HEK293 (cell line): ENCODE measurements around the gene ZIC5.
A peak's percentile ranks its signal among the peaks of the same experiment; 100 is the strongest.

Source experiments
- CTCF ChIA-PET: fragments of 350-600 bp; formaldehyde crosslinking; extraction: SDS; loops from one replicate; lab custom pipeline; 2021; ENCODE audit warnings: antibody characterized with exemption; lab: Yijun Ruan, JAX
- POLR2A ChIA-PET: fragments of 300-600 bp; formaldehyde crosslinking; extraction: SDS; loops from one replicate; lab custom pipeline; 2020; ENCODE audit warnings: antibody characterized with exemption, inconsistent platforms; lab: Yijun Ruan, JAX
- H3K27ac ChIP-seq: fragments of 200-500 bp; sonication (Bioruptor generic); 2 replicates; pipeline ENCODE4 v1.5.1; 2014; ENCODE audit warnings: low read depth, low read length, control low read depth, inconsistent platforms; ENCODE audit errors: extremely low read depth
- H3K36me3 ChIP-seq, 2 experiments: fragments of 200-500 bp in 1 of 2; sonication (Bioruptor generic) in 1 of 2; 1 replicate in 1 of 2; 2 replicates in 1 of 2; pipeline ENCODE4 v1.5.1; 2014 to 2017; ENCODE audit warnings: inconsistent platforms in 2 of 2, low read length in 2 of 2; ENCODE audit not compliant: control insufficient read depth in 2 of 2, insufficient read depth in 1 of 2
- H3K4me1 ChIP-seq: fragments of 200-500 bp; sonication (Bioruptor generic); 2 replicates; pipeline ENCODE4 v1.5.1; 2014; ENCODE audit warnings: mild to moderate bottlenecking, low read length, inconsistent platforms; ENCODE audit not compliant: control insufficient read depth, insufficient read depth
- H3K4me3 ChIP-seq: 2 replicates; pipeline ENCODE4 v1.5.1; 2011; ENCODE audit warnings: low read depth, mild to moderate bottlenecking, control low read depth, low read length, moderate library complexity
- H3K9me3 ChIP-seq: fragments of 200-500 bp; sonication (Bioruptor generic); 2 replicates; pipeline ENCODE4 v1.5.1; 2014; ENCODE audit warnings: low read depth, low read length, inconsistent platforms; ENCODE audit not compliant: control insufficient read depth, insufficient read depth
- GFI1B ChIP-seq: fragments of 450-650 bp; formaldehyde crosslinking; IDR thresholded peaks from 2 replicates; pipeline ENCODE4 v1.5.1; 2016; ENCODE audit warnings: missing biosample characterization, missing genetic modification characterization
- GLIS2 ChIP-seq: fragments of 450-650 bp; formaldehyde crosslinking; IDR thresholded peaks from 2 replicates; pipeline ENCODE4 v1.5.1; 2016; ENCODE audit warnings: missing biosample characterization, missing genetic modification characterization
- KLF9 ChIP-seq: fragments of 450-650 bp; formaldehyde crosslinking; IDR thresholded peaks from 2 replicates; pipeline ENCODE4 v1.5.1; 2016; ENCODE audit warnings: missing biosample characterization, missing genetic modification characterization, low read depth
- SP7 ChIP-seq: fragments of 450-650 bp; formaldehyde crosslinking; IDR thresholded peaks from 2 replicates; pipeline ENCODE4 v1.5.1; 2016; ENCODE audit warnings: missing biosample characterization, missing genetic modification characterization
- ZFHX2 ChIP-seq: fragments of 450-650 bp; formaldehyde crosslinking; conservative IDR thresholded peaks from 2 replicates; pipeline ENCODE4 v1.5.1; 2016; ENCODE audit warnings: missing biosample characterization, missing genetic modification characterization
- ZNF202 ChIP-seq: fragments of 450-650 bp; formaldehyde crosslinking; IDR thresholded peaks from 2 replicates; pipeline ENCODE4 v1.5.1; 2016; ENCODE audit warnings: missing biosample characterization, missing genetic modification characterization, borderline replicate concordance
- ZNF548 ChIP-seq: fragments of 450-650 bp; formaldehyde crosslinking; IDR thresholded peaks from 2 replicates; pipeline ENCODE4 v1.5.1; 2016; ENCODE audit warnings: missing biosample characterization, missing genetic modification characterization
- ZNF600 ChIP-seq: fragments of 450-650 bp; formaldehyde crosslinking; IDR thresholded peaks from 2 replicates; pipeline ENCODE4 v1.5.1; 2016; ENCODE audit warnings: missing biosample characterization, missing genetic modification characterization
- ZNF658 ChIP-seq: fragments of 450-650 bp; formaldehyde crosslinking; IDR thresholded peaks from 2 replicates; pipeline ENCODE4; 2016; ENCODE audit warnings: missing biosample characterization, missing genetic modification characterization
- ZNF660 ChIP-seq: fragments of 450-650 bp; IDR thresholded peaks from 2 replicates; pipeline ENCODE4 v1.5.1; 2018; ENCODE audit warnings: missing biosample characterization, mild to moderate bottlenecking, missing genetic modification characterization
- ZNF76 ChIP-seq: fragments of 450-650 bp; formaldehyde crosslinking; IDR thresholded peaks from 2 replicates; pipeline ENCODE4; 2016; ENCODE audit warnings: low read depth, missing biosample characterization, missing genetic modification characterization, borderline replicate concordance
- ZNF843 ChIP-seq: fragments of 450-650 bp; formaldehyde crosslinking; IDR thresholded peaks from 2 replicates; pipeline ENCODE4 v1.5.1; 2016; ENCODE audit warnings: missing biosample characterization, missing genetic modification characterization
- TF ChIP-seq, protein P1 (sequence below): fragments of 450-650 bp; formaldehyde crosslinking; IDR thresholded peaks from 2 replicates; pipeline ENCODE4 v1.5.1; 2016; ENCODE audit warnings: missing biosample characterization, missing genetic modification characterization
- TF ChIP-seq, protein P2 (sequence below): IDR thresholded peaks from 2 replicates; pipeline ENCODE4 v1.6.1; 2011; ENCODE audit warnings: mild to moderate bottlenecking, low read depth, low read length, borderline replicate concordance
- TF ChIP-seq, protein P3 (sequence below): fragments of 450-650 bp; formaldehyde crosslinking; optimal IDR thresholded peaks from 2 replicates; pipeline ENCODE3; 2016; ENCODE audit warnings: missing biosample characterization, mild to moderate bottlenecking, missing genetic modification characterization
- TF ChIP-seq, protein P4 (sequence below): fragments of 450-650 bp; formaldehyde crosslinking; IDR thresholded peaks from 2 replicates; pipeline ENCODE4 v1.5.1; 2016; ENCODE audit warnings: missing biosample characterization, missing genetic modification characterization
- TF ChIP-seq, protein P5 (sequence below): fragments of 450-650 bp; formaldehyde crosslinking; IDR thresholded peaks from 2 replicates; pipeline ENCODE4 v1.5.1; 2016; ENCODE audit warnings: missing biosample characterization, missing genetic modification characterization

ZIC5 gene

DNA sequence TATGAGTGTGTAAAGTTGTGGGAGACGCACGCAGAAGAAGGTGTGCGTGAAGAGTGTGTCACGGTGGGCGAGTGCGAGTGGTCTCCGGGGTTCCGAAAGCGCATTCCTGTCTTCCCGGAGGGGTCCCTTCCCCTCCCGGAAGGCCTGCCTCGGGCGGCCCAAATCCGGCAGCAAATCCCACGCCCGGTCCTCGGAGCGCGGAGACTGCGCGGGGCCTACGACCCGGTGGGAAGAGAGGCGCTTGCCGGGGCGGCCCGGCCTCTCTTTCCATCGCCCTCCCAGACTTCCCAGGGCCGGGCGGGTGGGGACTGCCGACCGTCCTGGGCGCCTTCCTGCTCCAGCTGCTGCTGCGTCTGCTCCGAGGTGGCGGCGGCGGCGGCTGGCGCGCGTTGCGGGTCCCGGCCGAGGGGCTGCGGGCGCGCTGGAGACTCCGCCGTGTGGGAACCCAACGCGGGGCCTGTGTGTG is 2.1 kb downstream of the ZIC5 start (continued):
- TF ChIP-seq, protein P1, sequence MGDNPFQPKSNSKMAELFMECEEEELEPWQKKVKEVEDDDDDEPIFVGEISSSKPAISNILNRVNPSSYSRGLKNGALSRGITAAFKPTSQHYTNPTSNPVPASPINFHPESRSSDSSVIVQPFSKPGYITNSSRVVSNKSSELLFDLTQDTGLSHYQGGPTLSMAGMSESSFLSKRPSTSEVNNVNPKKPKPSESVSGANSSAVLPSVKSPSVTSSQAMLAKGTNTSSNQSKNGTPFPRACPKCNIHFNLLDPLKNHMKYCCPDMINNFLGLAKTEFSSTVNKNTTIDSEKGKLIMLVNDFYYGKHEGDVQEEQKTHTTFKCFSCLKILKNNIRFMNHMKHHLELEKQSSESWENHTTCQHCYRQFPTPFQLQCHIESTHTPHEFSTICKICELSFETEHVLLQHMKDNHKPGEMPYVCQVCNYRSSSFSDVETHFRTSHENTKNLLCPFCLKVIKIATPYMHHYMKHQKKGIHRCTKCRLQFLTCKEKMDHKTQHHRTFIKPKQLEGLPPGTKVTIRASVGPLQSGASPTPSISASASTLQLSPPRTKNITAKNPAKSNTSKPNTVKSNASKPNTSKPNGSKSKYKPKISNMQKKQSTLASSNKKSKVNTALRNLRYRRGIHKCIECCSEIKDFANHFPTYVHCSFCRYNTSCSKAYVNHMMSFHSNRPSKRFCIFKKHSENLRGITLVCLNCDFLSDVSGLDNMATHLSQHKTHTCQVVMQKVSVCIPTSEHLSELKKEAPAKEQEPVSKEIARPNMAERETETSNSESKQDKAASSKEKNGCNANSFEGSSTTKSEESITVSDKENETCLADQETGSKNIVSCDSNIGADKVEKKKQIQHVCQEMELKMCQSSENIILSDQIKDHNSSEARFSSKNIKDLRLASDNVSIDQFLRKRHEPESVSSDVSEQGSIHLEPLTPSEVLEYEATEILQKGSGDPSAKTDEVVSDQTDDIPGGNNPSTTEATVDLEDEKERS, result 0 out of 2 replicates have a peak, but pooled peaks have one; percentile 19

DNA sequence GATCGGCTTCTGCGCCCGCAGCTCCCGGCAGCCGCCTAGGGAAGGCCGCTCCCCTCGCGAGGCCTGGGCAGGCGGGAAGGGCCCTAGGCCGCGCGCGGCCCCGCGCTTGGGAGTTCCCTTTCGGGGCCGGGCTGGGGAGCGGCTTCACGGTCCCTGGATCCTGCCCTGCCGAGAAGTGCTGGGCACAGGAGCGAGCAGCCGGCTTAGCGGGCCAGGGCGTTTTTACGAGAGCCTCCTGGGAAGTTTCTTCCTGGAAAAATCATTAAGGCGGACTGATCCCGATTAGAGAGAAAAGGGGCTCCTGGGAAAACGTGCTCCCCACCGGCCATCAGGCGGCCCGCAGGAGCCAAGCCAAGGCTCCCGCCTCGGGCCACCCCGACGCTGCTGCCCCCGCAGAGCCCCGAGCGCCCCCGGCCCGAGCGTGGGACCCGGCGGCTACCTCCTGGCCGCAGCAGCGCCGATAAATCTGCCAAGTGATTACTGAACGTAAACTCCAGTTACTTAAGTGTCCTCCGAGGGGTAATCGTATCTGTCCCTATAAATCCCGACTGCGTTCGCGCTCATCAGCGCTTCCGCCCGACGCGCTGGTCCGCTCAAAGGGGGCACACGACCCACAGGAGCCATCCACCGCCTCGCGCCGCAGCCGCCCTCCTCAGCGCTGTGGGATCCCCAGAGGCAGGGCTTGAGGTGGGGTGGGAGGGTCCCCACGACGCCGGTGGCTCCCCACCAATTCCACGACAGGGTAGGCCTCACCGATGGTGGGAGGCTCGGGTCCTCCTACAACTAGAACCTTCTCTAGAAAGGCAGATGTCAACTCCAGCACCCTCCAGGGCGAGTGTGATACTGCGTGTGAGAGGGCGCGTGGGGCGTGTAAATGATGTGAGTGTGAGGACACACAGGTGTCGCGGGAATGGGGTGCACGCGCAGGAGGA is 2.8 kb downstream of the ZIC5 start:
- H3K36me3 ChIP-seq, result peaks cover 1 to 21% of the 10 kb centered on the region in 2 experiments; a peak in 2 of 3 replicates
- CTCF ChIA-PET, result interaction anchor here (1.2 kb wide), 1 partner anchor 312 kb away, joined by 7 read pairs; no protein-coding TSS in a partner anchor
- peaks cover 14% of the 10 kb centered on the region for H3K4me1 ChIP-seq
- TF ChIP-seq, protein P2, sequence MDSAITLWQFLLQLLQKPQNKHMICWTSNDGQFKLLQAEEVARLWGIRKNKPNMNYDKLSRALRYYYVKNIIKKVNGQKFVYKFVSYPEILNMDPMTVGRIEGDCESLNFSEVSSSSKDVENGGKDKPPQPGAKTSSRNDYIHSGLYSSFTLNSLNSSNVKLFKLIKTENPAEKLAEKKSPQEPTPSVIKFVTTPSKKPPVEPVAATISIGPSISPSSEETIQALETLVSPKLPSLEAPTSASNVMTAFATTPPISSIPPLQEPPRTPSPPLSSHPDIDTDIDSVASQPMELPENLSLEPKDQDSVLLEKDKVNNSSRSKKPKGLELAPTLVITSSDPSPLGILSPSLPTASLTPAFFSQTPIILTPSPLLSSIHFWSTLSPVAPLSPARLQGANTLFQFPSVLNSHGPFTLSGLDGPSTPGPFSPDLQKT, result no peak
- TF ChIP-seq GFI1B (tag by site-specific recombination), result no peak
- no peak for TF ChIP-seq ZNF548 (tag by site-specific recombination)
- TF ChIP-seq, protein P3, sequence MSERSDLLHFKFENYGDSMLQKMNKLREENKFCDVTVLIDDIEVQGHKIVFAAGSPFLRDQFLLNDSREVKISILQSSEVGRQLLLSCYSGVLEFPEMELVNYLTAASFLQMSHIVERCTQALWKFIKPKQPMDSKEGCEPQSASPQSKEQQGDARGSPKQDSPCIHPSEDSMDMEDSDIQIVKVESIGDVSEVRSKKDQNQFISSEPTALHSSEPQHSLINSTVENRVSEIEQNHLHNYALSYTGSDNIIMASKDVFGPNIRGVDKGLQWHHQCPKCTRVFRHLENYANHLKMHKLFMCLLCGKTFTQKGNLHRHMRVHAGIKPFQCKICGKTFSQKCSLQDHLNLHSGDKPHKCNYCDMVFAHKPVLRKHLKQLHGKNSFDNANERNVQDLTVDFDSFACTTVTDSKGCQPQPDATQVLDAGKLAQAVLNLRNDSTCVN (tag by site-specific recombination), result peak; percentile 47
- peak; percentile 48; the same call in 1 of the 2 replicates for TF ChIP-seq ZNF76 (tag by site-specific recombination)
- TF ChIP-seq GLIS2 (tag by site-specific recombination), result peak; percentile 55
- 0 out of 2 replicates have a peak, but pooled peaks have one; percentile 12 for TF ChIP-seq ZNF660 (tag by site-specific recombination)
- no peak for TF ChIP-seq SP7
- TF ChIP-seq, protein P4, sequence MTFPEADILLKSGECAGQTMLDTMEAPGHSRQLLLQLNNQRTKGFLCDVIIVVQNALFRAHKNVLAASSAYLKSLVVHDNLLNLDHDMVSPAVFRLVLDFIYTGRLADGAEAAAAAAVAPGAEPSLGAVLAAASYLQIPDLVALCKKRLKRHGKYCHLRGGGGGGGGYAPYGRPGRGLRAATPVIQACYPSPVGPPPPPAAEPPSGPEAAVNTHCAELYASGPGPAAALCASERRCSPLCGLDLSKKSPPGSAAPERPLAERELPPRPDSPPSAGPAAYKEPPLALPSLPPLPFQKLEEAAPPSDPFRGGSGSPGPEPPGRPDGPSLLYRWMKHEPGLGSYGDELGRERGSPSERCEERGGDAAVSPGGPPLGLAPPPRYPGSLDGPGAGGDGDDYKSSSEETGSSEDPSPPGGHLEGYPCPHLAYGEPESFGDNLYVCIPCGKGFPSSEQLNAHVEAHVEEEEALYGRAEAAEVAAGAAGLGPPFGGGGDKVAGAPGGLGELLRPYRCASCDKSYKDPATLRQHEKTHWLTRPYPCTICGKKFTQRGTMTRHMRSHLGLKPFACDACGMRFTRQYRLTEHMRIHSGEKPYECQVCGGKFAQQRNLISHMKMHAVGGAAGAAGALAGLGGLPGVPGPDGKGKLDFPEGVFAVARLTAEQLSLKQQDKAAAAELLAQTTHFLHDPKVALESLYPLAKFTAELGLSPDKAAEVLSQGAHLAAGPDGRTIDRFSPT (tag by site-specific recombination), result no peak
- TF ChIP-seq ZNF658 (tag by site-specific recombination), result no peak
- TF ChIP-seq ZFHX2 (tag by site-specific recombination), result peak; percentile 66
- peak; percentile 19; the same call in 1 of the 2 replicates for TF ChIP-seq ZNF600
- peak; percentile 66 for TF ChIP-seq ZNF202 (tag by site-specific recombination)
- 0 out of 2 replicates have a peak, but pooled peaks have one; percentile 12 for TF ChIP-seq KLF9 (tag by site-specific recombination)
- TF ChIP-seq, protein P5, sequence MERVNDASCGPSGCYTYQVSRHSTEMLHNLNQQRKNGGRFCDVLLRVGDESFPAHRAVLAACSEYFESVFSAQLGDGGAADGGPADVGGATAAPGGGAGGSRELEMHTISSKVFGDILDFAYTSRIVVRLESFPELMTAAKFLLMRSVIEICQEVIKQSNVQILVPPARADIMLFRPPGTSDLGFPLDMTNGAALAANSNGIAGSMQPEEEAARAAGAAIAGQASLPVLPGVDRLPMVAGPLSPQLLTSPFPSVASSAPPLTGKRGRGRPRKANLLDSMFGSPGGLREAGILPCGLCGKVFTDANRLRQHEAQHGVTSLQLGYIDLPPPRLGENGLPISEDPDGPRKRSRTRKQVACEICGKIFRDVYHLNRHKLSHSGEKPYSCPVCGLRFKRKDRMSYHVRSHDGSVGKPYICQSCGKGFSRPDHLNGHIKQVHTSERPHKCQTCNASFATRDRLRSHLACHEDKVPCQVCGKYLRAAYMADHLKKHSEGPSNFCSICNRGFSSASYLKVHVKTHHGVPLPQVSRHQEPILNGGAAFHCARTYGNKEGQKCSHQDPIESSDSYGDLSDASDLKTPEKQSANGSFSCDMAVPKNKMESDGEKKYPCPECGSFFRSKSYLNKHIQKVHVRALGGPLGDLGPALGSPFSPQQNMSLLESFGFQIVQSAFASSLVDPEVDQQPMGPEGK, result no peak
- TF ChIP-seq ZNF843, result no peak
- TF ChIP-seq, all 188 proteins: peak for 8
- Histone ChIP-seq H3K27ac (peak overlapping the region; percentile 100), H3K9me3 (no peaks in the 10 kb centered on the region), H3K4me3 (peak overlapping the region; percentile 73)
- POLR2A ChIA-PET, result no interaction called here
